HG02571 (cell line): ENCODE data around the gene KRT35.
"Not testable (repeated sequence)": the region's sequence is repeated elsewhere in the genome, so short reads cannot be mapped to it uniquely, and the experiment has no call there.

Experiments used
- ATAC-seq: cut with Tn5 transposase; IDR thresholded peaks from one replicate; pipeline ENCODE4 v1.9.1; 2021; ENCODE audit warnings: mild to moderate bottlenecking, moderate library complexity; ENCODE audit not compliant: unreplicated experiment

The KRT35 gene

DNA sequence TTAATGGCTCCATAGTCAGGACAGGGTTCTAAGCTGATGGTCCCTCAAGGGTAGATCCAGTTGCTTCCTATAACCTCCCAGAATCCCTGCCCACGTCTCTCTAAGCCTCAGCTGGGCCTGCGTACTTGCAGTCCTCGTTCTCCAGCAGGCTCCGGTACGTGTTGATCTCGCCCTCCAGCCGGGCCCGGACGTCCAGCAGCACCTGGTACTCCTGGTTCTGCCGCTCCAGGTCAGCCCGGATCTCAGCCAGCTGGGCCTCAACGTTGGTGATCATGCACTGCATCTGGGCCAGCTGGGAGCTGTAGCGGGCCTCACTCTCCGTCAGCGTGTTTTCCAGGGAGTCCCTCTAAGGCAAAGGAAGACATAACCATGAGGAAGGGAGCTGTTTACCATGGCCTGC lies 18.2 kb downstream of the KRT35 start:
- ATAC-seq, result no peak

DNA sequence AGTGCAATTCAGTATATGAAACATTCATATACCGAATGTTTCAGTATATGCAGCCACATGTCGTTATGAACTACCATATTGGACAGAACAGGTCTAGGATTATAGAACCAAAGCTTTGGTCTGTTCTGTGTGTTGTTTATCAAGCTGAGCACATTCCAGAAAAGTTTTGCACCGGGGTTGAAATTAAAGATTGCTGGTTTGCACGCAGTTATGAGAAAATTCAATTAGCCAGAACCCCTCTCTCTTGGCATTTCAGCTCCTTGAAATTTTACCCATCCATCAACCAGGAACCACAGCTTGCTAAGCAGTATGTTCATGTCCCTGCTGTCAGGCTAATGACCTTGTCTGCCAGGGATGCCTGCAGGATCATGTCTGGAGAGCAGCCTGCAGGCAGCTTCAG lies 23.3 kb downstream of the KRT35 start:
- no peak for ATAC-seq

DNA sequence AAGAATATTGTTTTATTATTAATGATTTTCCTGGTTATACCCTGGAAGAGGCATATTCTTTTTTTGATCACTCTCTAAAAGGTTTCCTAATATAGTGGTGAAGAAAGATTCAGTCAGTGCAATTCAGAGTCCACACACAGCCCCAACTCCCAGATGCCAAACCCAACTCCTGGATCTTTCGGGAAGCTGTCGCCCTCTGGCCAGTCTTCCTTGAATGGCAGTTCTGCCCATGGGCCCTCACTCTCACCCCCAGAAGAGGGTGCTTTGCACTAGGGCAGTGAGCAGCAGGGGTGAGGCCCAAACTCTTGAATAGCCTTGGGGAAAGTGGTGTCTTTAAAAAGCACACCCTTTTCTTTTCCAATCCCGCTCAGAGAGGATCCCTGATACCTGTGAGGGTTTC lies 24.7 kb downstream of the KRT35 start:
- ATAC-seq, result no peak

DNA sequence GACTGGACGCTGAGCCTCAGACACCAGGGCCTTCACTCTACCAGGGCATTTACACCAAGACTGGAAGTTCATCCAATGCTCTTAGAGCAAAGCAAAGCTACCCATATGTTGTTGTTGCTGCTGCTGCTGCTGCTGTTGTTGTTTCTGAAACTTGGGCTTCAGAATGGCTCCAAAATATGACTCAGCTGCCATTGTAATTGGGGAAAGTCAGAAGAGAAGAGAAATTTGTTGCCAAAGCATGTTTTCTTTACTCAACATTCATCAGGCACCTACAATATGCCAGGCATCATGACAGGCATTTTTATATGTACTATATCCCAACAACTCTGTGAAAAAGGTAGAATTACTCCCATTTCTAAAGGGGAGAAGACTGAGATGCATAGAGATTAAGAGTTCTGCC lies 25.7 kb downstream of the KRT35 start:
- ATAC-seq, result no peak

DNA sequence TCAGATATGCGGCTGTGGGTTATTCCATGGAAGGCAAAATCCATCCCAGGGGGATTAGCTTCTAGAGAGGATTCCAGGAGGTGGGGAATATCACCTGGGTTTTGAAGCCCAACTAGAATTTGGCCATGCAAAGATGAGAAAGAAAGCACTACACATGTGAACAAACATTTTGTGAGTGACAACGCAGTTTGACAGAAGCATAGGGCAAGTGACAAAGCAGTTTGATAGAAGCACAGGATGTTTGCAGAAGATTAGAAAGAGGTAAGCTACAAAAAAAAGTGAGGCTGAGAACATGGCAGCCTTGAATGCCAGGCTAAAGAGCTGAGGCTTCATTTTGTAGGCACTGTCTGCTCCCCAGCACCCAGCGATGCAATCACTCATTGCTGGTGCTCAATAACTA lies 27.9 kb downstream of the KRT35 start:
- no peak for ATAC-seq

DNA sequence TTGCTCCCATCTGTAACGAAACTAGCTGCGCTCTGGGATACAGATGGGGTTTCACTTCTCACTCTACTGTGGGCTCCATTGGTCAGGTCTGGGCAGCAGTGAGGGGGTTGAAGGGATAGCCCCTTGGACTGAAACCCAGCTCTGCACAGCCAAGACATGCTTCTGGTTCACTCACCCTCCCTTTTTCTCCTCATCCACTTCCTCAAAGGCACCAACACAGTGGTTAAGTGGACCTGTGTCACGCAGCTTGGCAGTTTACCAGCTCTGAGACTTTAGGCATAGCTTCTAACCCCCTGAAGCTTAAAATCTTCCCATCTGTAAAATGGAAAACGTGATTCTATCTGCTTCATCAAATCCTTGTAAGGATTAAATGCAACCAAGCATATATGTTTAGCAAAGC lies 28.7 kb downstream of the KRT35 start:
- ATAC-seq, result no peak

DNA sequence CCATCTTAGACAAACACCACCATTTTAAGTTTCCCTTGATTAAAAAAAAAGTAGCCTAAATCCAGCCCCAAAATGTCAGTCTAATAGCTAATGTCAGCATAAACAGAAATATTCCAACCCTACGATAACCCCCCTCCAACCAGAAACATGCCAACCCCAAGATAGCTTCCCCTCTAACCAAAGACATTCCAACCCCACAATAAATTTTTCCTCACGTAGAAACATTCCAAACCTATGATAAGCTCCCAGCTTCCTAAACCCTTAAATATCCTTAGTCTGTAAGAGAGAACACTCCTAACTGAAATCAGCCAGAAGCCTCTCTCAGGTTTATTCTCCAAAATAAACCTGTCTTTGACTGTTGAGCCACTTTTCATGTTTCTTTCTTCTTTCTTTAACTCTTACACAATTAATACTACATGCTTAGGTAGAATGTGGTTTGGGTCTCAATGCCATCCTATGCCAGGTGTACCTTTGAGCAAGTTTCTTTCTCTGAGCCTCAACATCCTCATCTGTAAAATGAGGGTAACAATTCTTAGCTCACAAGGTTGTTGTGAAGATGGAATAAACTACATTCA lies 29.7 kb downstream of the KRT35 start:
- ATAC-seq, result no peak

DNA sequence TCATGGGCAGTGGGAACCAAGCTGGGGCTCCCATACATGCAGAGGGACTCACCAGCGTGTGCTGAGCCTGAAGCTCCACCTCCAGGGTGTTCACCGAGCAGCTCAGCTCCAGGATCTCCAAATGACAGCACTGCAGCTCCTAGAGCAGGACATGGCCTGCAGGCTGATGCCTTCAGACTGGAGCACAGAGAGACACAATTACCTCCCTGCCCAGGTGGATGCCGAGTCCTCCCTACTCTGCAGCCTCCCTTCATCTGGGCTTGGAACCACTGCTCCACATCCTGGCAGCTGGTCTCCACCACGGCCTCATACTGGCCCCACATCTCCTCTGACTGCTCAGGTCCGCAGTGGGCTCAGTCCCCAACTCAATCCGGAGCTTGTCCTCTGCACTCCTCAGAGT lies 31.9 kb downstream of the KRT35 start:
- no peak for ATAC-seq

DNA sequence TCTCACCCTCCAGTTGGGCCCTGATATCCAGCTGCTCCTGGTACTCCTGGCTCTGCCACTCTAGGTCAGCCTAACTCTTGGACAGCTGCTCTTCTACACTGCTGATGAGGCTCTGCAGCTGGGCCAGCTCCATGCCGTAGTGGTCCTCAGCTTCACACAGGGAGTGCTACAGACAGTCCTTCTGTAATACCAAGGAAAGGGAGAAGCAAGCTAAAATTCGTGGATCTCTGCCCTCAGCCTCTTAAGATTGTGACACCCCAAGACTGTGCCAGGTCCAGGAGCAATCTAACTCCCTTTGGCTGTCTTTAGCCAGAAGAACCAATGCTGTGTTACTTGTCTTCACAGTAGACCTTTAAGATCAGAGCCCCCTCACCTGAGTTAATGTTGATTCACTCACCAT lies 32.4 kb downstream of the KRT35 start:
- no peak for ATAC-seq

DNA sequence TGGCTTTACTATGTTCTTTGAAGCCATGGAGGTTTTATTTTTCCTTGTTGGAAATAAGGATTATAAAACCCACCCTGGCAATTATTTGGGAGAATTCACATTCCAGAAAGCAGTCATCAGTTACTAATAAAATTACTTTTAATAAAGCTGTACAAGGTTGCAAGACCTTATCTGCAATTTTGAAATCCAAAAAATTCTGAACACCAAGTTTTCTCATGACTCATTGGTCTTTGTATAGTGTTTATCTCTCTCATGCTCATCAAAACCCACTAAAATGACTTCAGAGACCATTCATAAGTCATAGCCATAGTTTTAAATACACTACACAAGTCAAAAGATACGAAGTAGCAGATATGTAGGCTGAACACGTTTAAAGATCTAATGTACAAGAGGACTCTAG lies 34.1 kb downstream of the KRT35 start:
- ATAC-seq, result no peak

DNA sequence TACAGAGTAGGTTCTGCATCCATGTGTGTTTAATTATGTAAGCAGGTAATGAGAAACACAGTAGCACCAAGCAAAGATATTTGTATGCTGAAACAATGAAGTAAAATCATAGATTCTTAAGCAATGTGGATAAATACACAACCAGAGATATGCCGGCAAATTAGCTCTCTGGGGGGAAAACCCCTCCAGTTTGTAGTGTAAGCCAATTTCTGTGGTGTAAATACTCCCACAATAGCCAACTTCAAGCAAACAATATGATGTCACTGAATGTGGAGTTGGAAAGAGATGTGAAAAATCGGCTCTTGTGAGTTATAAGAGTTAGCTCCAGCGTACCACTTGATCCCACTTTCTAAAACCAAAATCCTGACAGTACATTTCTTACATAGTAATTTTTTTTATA lies 36.3 kb downstream of the KRT35 start:
- no peak for ATAC-seq

DNA sequence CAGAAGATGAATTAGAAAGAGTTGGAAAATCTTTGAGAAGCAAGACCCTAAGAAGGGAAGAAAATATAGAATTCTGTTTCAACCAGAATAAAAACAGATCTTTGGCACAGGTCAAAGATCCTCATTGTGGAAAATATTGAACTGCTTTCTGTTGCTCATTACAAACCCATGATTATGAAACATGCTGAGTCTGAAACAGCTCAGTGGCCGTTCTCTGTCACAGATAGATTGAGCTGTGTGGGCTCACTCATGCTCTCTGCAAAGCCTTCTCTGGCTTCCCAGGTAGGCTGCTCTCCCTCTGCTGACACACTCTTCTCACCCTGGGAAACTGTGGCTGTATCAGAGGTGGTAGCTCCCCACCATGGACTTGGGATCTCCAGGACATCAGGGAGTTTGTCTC lies 36.8 kb downstream of the KRT35 start:
- ATAC-seq, result no peak

DNA sequence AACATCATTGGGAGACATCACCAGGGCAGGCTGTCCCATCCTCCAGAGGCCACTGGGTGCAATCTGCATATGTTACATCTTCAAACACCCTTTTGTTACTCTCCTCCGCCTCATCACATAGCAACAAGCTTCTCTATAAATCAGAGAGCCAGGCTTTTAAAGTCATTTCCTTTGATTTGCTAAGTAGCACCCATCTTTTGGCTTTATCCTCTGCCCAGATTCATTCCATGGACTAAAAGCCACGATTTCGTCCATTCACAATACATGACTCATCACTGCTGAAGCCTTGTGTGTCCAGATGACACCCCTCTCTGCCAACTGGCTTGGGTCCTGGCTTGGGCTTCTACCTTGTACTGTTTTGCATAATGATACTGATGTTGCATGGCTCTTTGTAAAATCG lies 38.2 kb downstream of the KRT35 start:
- ATAC-seq, result no peak

DNA sequence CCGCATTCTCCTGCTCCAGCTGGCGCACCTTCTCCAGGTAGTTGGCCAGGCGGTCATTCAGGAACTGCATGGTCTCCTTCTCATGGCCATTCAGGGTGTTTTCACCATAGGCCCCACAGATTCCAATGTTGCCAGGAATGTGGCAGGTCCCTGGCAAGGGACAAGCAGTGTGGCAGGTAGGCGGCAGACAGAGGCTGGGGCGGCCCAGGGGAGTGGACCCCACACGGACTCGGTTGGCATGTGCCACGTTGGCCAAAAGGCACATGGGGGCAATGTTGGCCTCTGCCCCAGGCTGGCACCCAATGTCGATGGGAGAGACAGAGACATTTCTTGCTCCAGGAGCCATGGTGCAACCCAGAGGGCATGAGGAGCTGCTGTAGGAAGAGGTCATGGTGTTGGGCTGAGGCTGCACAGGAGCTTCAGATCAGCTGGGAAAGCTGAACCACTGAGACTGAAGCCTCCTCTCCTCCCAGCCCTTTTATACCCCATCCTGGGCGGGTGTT lies 40.4 kb downstream of the KRT35 start, which contains the start of gene KRT38:
Gene KRT38 (minus strand): TSS at position 453 of the 503 bp plus-strand sequence. CDS start 62 bp downstream, at position 391.
- no peak for ATAC-seq

DNA sequence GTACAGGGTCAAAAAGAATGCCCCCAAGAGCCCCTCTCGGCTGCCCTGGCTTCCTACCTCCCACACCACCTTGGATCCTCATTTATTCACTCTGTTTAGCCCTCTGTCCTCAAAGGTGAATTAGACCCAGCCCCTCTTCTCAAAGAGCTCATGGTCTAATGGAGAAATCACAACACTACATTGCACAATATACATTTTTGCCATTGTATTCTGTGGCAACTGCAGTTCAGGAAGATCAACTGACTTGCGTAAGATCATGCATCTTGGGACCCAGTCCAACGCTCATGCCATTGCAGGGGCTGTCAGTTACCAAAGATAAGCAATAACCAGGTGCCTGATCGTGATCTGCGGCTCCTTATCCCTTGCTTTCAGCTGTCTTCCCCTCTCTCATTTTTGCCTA lies 41.6 kb downstream of the KRT35 start:
- no peak for ATAC-seq

DNA sequence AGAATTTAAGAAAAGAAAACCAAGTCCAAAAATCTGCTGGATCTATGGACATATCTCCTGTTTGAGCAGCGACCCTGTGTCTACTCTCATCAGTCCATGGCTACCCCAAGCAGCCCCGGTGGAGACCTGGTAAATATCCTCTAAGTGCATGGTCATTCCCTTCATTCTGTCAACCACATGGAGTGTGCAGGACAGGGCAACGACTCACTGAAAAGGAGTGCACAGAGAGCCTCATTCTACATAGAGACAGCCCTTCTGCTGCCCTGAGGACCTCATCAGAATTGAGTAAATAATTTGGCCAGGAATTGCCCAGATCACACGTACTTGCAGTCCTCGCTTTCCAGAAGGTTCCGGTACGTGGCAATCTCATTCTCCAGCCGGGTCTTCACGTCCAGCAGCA lies 43.2 kb downstream of the KRT35 start:
- ATAC-seq, result no peak

DNA sequence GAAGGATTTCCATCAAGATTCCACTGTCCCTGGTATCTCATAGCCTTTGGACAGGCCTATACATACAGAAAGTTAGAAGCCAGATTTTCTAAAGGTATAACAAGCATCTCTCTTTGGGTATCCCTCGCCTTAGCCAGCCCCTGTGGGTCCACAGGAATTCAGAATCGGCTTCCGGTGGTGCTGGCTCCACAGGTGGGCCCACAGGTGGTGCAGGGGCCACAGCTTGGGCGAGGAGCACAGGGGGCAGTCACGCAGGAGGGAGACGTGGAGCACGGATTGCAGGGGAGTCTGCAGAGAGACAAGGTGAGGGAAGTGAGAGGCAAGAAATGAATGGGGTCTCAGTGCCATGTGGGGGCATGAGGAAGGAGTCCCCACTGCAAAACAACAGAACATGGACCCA lies 43.7 kb downstream of the KRT35 start:
- no peak for ATAC-seq

DNA sequence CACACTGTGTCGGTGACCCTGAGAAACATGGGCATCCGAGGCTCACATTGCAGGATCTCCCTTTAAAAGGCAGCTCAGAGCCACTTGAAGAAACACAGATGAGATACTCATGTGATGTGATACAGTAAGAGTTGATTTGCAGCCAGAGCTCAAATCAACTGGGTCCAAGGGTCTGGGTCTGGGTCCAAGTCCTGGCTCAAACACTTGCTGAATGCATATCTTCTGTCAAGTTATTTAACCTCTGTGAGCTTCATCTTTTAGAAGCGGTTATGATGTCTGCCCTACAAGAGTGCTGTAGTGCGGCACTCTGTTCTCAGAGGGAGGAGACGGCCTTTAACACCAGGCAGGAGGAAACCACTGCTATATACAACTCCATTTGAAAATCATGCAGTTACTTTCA lies 46.5 kb downstream of the KRT35 start:
- ATAC-seq, result no peak

DNA sequence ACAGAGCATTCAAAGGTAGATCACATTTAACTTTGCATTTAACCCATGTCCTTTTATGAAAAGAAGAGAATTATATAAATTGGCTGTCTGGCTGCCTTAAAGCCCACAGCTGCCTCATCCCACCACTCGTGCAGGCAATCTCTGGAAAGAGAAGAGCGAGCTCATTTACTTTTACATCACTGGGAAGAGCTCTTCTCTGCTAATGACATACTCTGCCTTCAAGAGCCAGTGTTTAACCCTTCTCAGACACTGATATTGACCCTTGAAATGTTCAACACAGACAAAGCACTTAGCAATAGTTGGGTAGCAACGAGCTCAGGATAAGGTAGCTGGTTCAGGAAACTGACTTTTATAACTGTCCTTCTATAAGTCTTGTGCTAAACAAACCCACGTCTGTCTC lies 46.9 kb downstream of the KRT35 start:
- no peak for ATAC-seq

DNA sequence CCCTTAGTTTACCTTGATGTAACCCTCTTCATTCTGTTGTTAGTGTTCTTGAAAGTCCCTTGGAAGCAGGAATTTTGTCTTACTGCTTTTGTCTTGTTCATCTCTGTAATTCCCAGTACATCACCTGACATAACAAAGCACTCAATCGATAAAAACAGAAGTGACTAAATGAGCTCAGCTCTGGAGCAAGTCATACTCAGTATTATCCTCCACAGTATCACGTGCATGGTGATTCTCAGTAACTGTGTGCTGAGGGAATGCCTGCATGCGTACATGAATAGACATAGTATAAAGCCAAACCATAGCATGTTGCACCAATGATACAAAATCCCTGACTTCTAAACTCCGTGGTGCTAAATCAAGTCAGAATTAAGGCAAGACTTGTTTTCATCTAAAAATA lies 47.4 kb downstream of the KRT35 start:
- no peak for ATAC-seq

DNA sequence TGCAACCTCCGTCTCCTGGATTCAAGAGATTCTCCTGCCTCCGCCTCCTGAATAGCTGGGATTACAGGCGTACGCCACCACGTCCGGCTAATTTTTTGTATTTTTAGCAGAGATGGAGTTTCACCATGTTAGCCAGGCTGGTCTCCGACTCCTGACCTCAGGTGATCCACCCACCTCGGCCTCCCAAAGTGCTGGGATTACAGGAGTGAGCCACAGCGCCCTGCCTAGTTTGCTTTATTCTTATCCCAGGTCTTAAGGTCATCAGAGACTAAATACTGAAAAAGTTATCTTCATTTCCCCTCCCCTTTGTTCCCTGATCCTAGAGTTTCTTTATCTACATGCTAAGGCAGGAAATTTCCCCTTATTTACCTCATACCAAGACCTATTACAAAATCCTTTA lies 50.6 kb downstream of the KRT35 start:
- not testable (repeated sequence) for ATAC-seq

DNA sequence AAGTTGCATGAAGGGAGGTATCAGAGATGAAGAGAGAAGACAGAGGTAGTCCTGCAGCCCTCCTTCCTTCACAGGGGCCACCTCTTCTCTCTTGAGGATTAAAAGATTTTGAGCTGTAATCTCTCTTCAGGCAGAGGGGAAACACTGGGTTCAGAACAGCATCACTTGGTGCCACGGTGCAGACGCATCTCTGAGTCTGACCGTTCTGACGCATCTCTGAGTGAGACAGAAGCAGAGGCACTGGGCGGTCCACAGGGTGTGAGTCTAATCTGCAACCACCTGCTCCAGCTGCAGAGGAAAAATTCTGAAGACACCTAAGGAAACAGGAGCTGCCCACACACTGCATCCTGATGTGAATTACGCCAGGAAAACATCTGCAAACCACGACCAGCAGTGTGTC lies 51.3 kb downstream of the KRT35 start:
- no peak for ATAC-seq

DNA sequence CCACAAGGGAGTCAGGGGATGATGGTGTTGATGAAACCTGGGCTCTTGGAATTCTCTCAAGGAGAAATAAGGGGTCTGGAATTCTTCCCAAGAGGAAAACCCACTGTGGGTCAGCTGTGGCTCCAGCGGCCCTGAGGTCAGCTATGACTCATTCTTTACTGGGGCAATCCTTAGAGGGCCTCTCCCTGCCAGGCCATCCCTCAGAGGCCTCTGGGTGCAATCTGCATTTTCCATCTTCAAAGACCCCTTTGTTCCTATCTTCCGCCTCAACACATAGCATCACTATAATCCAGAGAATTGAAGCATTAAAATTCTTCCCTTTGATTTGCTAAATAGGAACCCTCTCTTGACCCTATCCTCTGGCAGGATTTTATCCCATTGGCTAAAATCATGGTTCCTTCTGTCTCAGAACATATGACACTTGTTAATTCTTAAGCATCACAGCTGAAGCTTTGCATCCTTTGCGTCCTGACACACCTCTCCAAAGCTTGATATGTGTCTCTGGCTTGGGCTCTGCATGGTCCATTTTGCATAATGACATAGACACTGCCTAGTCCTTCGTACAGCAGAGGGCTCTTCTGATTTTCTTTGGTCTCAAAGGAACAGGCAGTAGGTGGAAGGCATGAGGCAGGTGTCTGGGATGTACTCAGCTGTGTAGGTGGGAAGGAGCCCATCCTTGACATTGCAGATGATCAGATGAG lies 52.2 kb downstream of the KRT35 start:
- no peak for ATAC-seq
